K562 (cell line): ENCODE measurements around the gene YIPF4. TPM values are rescaled to one million over a fixed set of nuclear protein-coding genes. Genes with fewer than 3 reads are reported as not detected.

Experiments
- ARID4B ChIP-seq: sonication (generic); formaldehyde crosslinking; IDR thresholded peaks from 2 replicates; pipeline ENCODE4 v1.8.0; 2022; ENCODE audit warnings: mild to moderate bottlenecking, missing genetic modification reagents
- CCNT2 ChIP-seq: IDR thresholded peaks from 2 replicates; pipeline ENCODE4 v1.6.1; 2011; ENCODE audit warnings: borderline replicate concordance, low read depth, mild to moderate bottlenecking, moderate library complexity, mixed read lengths, low read length; ENCODE audit not compliant: insufficient read length; ENCODE audit errors: extremely low read depth
- COPS2 ChIP-seq: fragments of 450-650 bp; conservative IDR thresholded peaks from 2 replicates; pipeline ENCODE4 v1.6.1; 2016; ENCODE audit warnings: mild to moderate bottlenecking, moderate library complexity
- DDX20 ChIP-seq: fragments of 450-650 bp; IDR thresholded peaks from 2 replicates; pipeline ENCODE4 v1.6.1; 2016; ENCODE audit warnings: missing genetic modification characterization, low read depth, mild to moderate bottlenecking, missing compliant biosample characterization, moderate library complexity
- DIDO1 ChIP-seq: fragments of 450-650 bp; IDR thresholded peaks from 2 replicates; pipeline ENCODE4 v1.6.1; 2016; ENCODE audit warnings: low read depth, missing biosample characterization, missing genetic modification characterization
- HIVEP1 ChIP-seq: fragments of 250-450 bp; sonication (Bioruptor Pico); IDR thresholded peaks from 2 replicates; pipeline ENCODE4 v1.4.0; 2020; ENCODE audit warnings: mild to moderate bottlenecking
- HOXB6 ChIP-seq: fragments of 250-450 bp; sonication (Bioruptor Pico); IDR thresholded peaks from 2 replicates; pipeline ENCODE4 v1.5.1; 2022; ENCODE audit warnings: mild to moderate bottlenecking, borderline replicate concordance
- KHSRP ChIP-seq: fragments of 450-650 bp; IDR thresholded peaks from 2 replicates; pipeline ENCODE4 v1.6.1; 2017
- MCM7 ChIP-seq, 2 experiments: fragments of 450-650 bp; IDR thresholded peaks; 2 replicates each; pipeline ENCODE4 v1.6.1; 2016 to 2018
- MTA1 ChIP-seq: fragments of 450-650 bp; IDR thresholded peaks from 2 replicates; pipeline ENCODE4 v1.6.1; 2017; ENCODE audit warnings: borderline replicate concordance
- NR3C1 ChIP-seq: sonication (generic); formaldehyde crosslinking; IDR thresholded peaks from 2 replicates; pipeline ENCODE4 v1.8.1; 2022; ENCODE audit warnings: missing genetic modification reagents
- PURB ChIP-seq: sonication (generic); formaldehyde crosslinking; IDR thresholded peaks from 2 replicates; pipeline ENCODE4 v1.9.0; 2021; ENCODE audit warnings: low read depth, mild to moderate bottlenecking, missing genetic modification reagents
- RHOXF2B ChIP-seq: fragments of 250-450 bp; sonication (Bioruptor Pico); conservative IDR thresholded peaks from 2 replicates; pipeline ENCODE4 v1.5.1; 2021
- SAP30 ChIP-seq: fragments of 200-600 bp; sonication (generic); IDR thresholded peaks from 2 replicates; pipeline ENCODE4 v1.6.1; 2012; ENCODE audit warnings: borderline replicate concordance, low read depth, mild to moderate bottlenecking, moderate library complexity, low read length, control low read depth, inconsistent platforms; ENCODE audit not compliant: insufficient read depth, poor library complexity, severe bottlenecking
- TOE1 ChIP-seq, 2 experiments: fragments of 450-650 bp in 1 of 2; sonication (generic) in 1 of 2; formaldehyde crosslinking in 1 of 2; IDR thresholded peaks; 2 replicates each; pipeline versions ENCODE4 v1.7.1 to v1.8.0; 2016 to 2022; ENCODE audit warnings: borderline replicate concordance in 2 of 2, mild to moderate bottlenecking in 2 of 2, antibody characterized with exemption in 1 of 2, inconsistent platforms in 1 of 2, low read depth in 1 of 2, missing genetic modification reagents in 1 of 2, moderate library complexity in 1 of 2
- USF2 ChIP-seq: sonication (generic); formaldehyde crosslinking; IDR thresholded peaks from 2 replicates; pipeline ENCODE4 v1.5.0; 2020; ENCODE audit warnings: missing genetic modification reagents
- ZNF445 ChIP-seq: fragments of 250-450 bp; sonication (Bioruptor Pico); IDR thresholded peaks from 2 replicates; pipeline ENCODE4 v1.4.0; 2020; ENCODE audit warnings: low read depth, mild to moderate bottlenecking, moderate library complexity
- ZNF717 ChIP-seq: fragments of 250-450 bp; sonication (Bioruptor Pico); IDR thresholded peaks from 2 replicates; pipeline ENCODE4 v1.5.0; 2021
- ZNF79 ChIP-seq: fragments of 250-450 bp; sonication (Bioruptor Pico); IDR thresholded peaks from 2 replicates; pipeline ENCODE4 v1.4.0; 2020; ENCODE audit warnings: low read depth, mild to moderate bottlenecking, moderate library complexity
- polyA plus RNA-seq, 8 experiments: library from polyadenylated mRNA; depleted of rRNA in 4 of 8; stranded (reverse) in 5 of 8; unstranded in 3 of 8; fragments of >200 nt; fragmentation: Nextera tagmentation in 2 of 8; fragmentation: Illumina TruSeq in 1 of 8; extraction: Ambion mirVana in 2 of 8; extraction: Trizol in 1 of 8; gene quantifications; 2 replicates each; pipeline versions ENCODE4 v1.2.1 to v1.2.3, GENCODE V29; 2011 to 2014; ENCODE audit warnings: inconsistent platforms in 1 of 8, missing spikeins in 1 of 8
- total RNA-seq, 7 experiments: library from RNA; depleted of rRNA in 6 of 7; stranded (reverse); fragments of >200 nt in 6 of 7; fragmentation: Illumina TruSeq in 2 of 7; extraction: Trizol in 2 of 7; gene quantifications; 2 replicates each; pipeline versions ENCODE4 v1.2.1 to v1.2.3, GENCODE V29; 2011 to 2021; ENCODE audit warnings: low replicate concordance in 1 of 7
- TF ChIP-seq, protein P1 (sequence below), 2 experiments: fragments of 200-800 bp in 1 of 2; sonication (Bioruptor generic) in 1 of 2; sonication (generic) in 1 of 2; formaldehyde crosslinking in 1 of 2; IDR thresholded peaks in 1 of 2; conservative IDR thresholded peaks in 1 of 2; 2 replicates each; pipeline versions ENCODE4 v1.5.0 to v1.6.1; 2016 to 2020; ENCODE audit warnings: missing compliant biosample characterization in 1 of 2, missing genetic modification characterization in 1 of 2, missing genetic modification reagents in 1 of 2
- TF ChIP-seq, protein P2 (sequence below): sonication (generic); formaldehyde crosslinking; IDR thresholded peaks from 2 replicates; pipeline ENCODE4 v1.9.0; 2022; ENCODE audit warnings: mild to moderate bottlenecking, missing genetic modification reagents

Gene YIPF4
- total and polyA plus RNA-seq, 9 of the 15 experiments (the other 6 are each of a cell fraction or from before 2014, with no cell fraction given): 4.9 to 46.9 (median 17.5) TPM

- TF ChIP-seq, protein P1, sequence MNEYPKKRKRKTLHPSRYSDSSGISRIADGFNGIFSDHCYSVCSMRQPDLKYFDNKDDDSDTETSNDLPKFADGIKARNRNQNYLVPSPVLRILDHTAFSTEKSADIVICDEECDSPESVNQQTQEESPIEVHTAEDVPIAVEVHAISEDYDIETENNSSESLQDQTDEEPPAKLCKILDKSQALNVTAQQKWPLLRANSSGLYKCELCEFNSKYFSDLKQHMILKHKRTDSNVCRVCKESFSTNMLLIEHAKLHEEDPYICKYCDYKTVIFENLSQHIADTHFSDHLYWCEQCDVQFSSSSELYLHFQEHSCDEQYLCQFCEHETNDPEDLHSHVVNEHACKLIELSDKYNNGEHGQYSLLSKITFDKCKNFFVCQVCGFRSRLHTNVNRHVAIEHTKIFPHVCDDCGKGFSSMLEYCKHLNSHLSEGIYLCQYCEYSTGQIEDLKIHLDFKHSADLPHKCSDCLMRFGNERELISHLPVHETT (CRISPR knock-in tag; conservative IDR thresholded peaks at IDR 0.05 in 1 of 2, IDR thresholded peaks at IDR 0.05 in 1 of 2): peak in 1 of 2 experiments; percentile 100; a peak in 2 of 4 replicates
- no peak for TF ChIP-seq COPS2
- 0 out of 2 replicates have a peak, but pooled peaks have one; percentile 25 for TF ChIP-seq HIVEP1
- no peak for TF ChIP-seq HOXB6
- TF ChIP-seq RHOXF2B (CRISPR knock-in tag): no peak
- no peak for TF ChIP-seq ZNF445 (CRISPR knock-in tag)
- no peak for TF ChIP-seq MCM7 (IDR thresholded peaks at IDR 0.05)
- TF ChIP-seq NR3C1: no peak
- TF ChIP-seq ZNF717 (CRISPR knock-in tag): no peak
- TF ChIP-seq SAP30: peak; percentile 66
- TF ChIP-seq, protein P2, sequence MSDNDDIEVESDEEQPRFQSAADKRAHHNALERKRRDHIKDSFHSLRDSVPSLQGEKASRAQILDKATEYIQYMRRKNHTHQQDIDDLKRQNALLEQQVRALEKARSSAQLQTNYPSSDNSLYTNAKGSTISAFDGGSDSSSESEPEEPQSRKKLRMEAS (CRISPR knock-in tag): peak; percentile 88
- TF ChIP-seq DIDO1 (tag): no peak
- TF ChIP-seq ZNF79 (CRISPR knock-in tag): no peak
- peak; percentile 46; the same call in 1 of the 2 replicates for TF ChIP-seq TOE1 (IDR thresholded peaks at IDR 0.05; ENCODE audit: borderline replicate concordance)
- no peak for TF ChIP-seq TOE1 (CRISPR knock-in tag; IDR thresholded peaks at IDR 0.05; ENCODE audit: borderline replicate concordance, low read depth)
- TF ChIP-seq PURB (CRISPR knock-in tag): no peak
- TF ChIP-seq DDX20 (tag): no peak
- TF ChIP-seq KHSRP: no peak
- TF ChIP-seq MTA1: 0 out of 2 replicates have a peak, but pooled peaks have one; percentile 19
- TF ChIP-seq CCNT2: peak; percentile 95
- peak; percentile 86; the same call in 1 of the 2 replicates for TF ChIP-seq ARID4B (CRISPR knock-in tag)
- 0 out of 2 replicates have a peak, but pooled peaks have one; percentile 4 for TF ChIP-seq USF2
Observed at GRCh38 chr2:32356681-32357317, 79.1 kb downstream of the YIPF4 start, which contains the start of gene BIRC6 (continued).
